NCI-H345 treated with DMSO at 0.1 percent for 48 hours (cell line): ENCODE measurements around the gene ZCWPW2.

Source experiments
- DNase-seq: peaks from one replicate; lab custom pipeline; 2025; ENCODE audit not compliant: unreplicated experiment; lab: John Stamatoyannopoulos, UW

ZCWPW2 gene

GRCh38 chr3:28348629-28349468 lies at the start of gene ZCWPW2, which contains the start of gene AZI2:
ZCWPW2 (plus strand) TSS chr3:28348721; CDS start chr3:28413069, 64,348 bp downstream.
AZI2 (minus strand) TSS chr3:28348824; CDS start chr3:28340617, 8,207 bp downstream.
- DNase-seq, result peak; percentile 69

- no peak for DNase-seq
These were observed 48.8 kb upstream of the ZCWPW2 start for GRCh38 chr3:28299705-28300104.

- no peak for DNase-seq
These were observed 48.1 kb upstream of the ZCWPW2 start for GRCh38 chr3:28300345-28300962.

GRCh38 chr3:28301688-28302087 lies 46.8 kb upstream of the ZCWPW2 start:
- DNase-seq, result no peak

- DNase-seq, result no peak
These were observed 40.3 kb upstream of the ZCWPW2 start for GRCh38 chr3:28308196-28308595.

GRCh38 chr3:28315711-28316110 lies 32.8 kb upstream of the ZCWPW2 start:
- DNase-seq, result no peak

- no peak for DNase-seq
These were observed 32.3 kb upstream of the ZCWPW2 start for GRCh38 chr3:28316226-28316625.

- DNase-seq, result no peak
These were observed 31.0 kb upstream of the ZCWPW2 start for GRCh38 chr3:28317438-28318022.

- no peak for DNase-seq
These were observed 27.5 kb upstream of the ZCWPW2 start for GRCh38 chr3:28320981-28321380.

- DNase-seq, result no peak
These were observed 26.1 kb upstream of the ZCWPW2 start for GRCh38 chr3:28322464-28322863.

GRCh38 chr3:28326458-28326926 lies 22.0 kb upstream of the ZCWPW2 start:
- DNase-seq, result no peak

GRCh38 chr3:28328188-28329151 lies 20.1 kb upstream of the ZCWPW2 start:
- no peak for DNase-seq

GRCh38 chr3:28334552-28334951 lies 14.0 kb upstream of the ZCWPW2 start:
- DNase-seq, result no peak

- no peak for DNase-seq
These were observed 13.3 kb upstream of the ZCWPW2 start for GRCh38 chr3:28335246-28335645.

GRCh38 chr3:28337230-28337629 lies 11.3 kb upstream of the ZCWPW2 start:
- no peak for DNase-seq

GRCh38 chr3:28343144-28343543 lies 5.4 kb upstream of the ZCWPW2 start:
- DNase-seq, result no peak

- DNase-seq, result no peak
These were observed 2.8 kb upstream of the ZCWPW2 start for GRCh38 chr3:28345690-28346089.

- DNase-seq, result no peak
These were observed 902 bp upstream of the ZCWPW2 start for GRCh38 chr3:28347374-28348264.

- no peak for DNase-seq
These were observed 274 bp upstream of the ZCWPW2 start for GRCh38 chr3:28348265-28348628.
